GM23248 (cell line): ENCODE data around the gene KRT71. TPM values are rescaled to one million over a fixed set of nuclear protein-coding genes. Genes with fewer than 3 reads are reported as not detected.

Experiments used
- DNase-seq: peaks from one replicate; pipeline ENCODE4 v3.0.0-alpha.2; 2015
- H2AFZ ChIP-seq: fragments of 200-600 bp; sonication (generic); 2 replicates; pipeline ENCODE4 v1.6.1; 2016; ENCODE audit warnings: antibody characterized with exemption
- H3F3A ChIP-seq: fragments of 200-600 bp; sonication (generic); 2 replicates; pipeline ENCODE4 v1.6.1; 2016; ENCODE audit warnings: mild to moderate bottlenecking, antibody characterized with exemption, mixed run types; ENCODE audit not compliant: insufficient read depth
- H3K27ac ChIP-seq: fragments of 200-600 bp; sonication (generic); 2 replicates; pipeline ENCODE4 v1.5.1; 2016; ENCODE audit warnings: mild to moderate bottlenecking
- H3K27me3 ChIP-seq: fragments of 200-600 bp; sonication (generic); replicated peaks from 2 replicates; pipeline ENCODE4 v1.6.1; 2016; ENCODE audit warnings: mild to moderate bottlenecking; ENCODE audit not compliant: insufficient read depth
- H3K36me3 ChIP-seq: fragments of 200-600 bp; sonication (generic); 2 replicates; pipeline ENCODE4 v1.6.1; 2016; ENCODE audit warnings: low read depth, mild to moderate bottlenecking
- H3K4me1 ChIP-seq: fragments of 200-600 bp; sonication (generic); 2 replicates; pipeline ENCODE4 v1.6.1; 2016; ENCODE audit warnings: mild to moderate bottlenecking; ENCODE audit not compliant: insufficient read depth
- H3K4me2 ChIP-seq: fragments of 200-600 bp; sonication (generic); one replicate; pipeline ENCODE4 v1.6.1; 2016; ENCODE audit warnings: mild to moderate bottlenecking; ENCODE audit not compliant: unreplicated experiment
- H3K4me3 ChIP-seq: fragments of 200-600 bp; sonication (generic); 2 replicates; pipeline ENCODE4 v1.5.1; 2016; ENCODE audit warnings: mild to moderate bottlenecking
- H3K79me2 ChIP-seq: fragments of 200-600 bp; sonication (generic); 2 replicates; pipeline ENCODE4 v1.6.1; 2016; ENCODE audit warnings: mild to moderate bottlenecking; ENCODE audit not compliant: insufficient read depth
- H3K9ac ChIP-seq: fragments of 200-600 bp; sonication (generic); 2 replicates; pipeline ENCODE4 v1.6.1; 2016; ENCODE audit warnings: mild to moderate bottlenecking
- H3K9me2 ChIP-seq: fragments of 200-600 bp; sonication (generic); 2 replicates; pipeline ENCODE4 v1.6.1; 2016; ENCODE audit warnings: mixed run types, mild to moderate bottlenecking, moderate library complexity; ENCODE audit not compliant: insufficient read depth
- H3K9me3 ChIP-seq: fragments of 200-600 bp; sonication (generic); one replicate; pipeline ENCODE4 v1.6.1; 2017; ENCODE audit warnings: low read depth
- H4K20me1 ChIP-seq: fragments of 200-600 bp; sonication (generic); 2 replicates; pipeline ENCODE4 v1.6.0; 2016; ENCODE audit not compliant: insufficient read depth
- EZH2 ChIP-seq: fragments of 200-600 bp; sonication (generic); IDR thresholded peaks from 2 replicates; pipeline ENCODE4 v1.6.1; 2018; ENCODE audit warnings: antibody characterized with exemption, mild to moderate bottlenecking; ENCODE audit not compliant: insufficient read depth, poor library complexity, severe bottlenecking
- EZH2phosphoT487 ChIP-seq: fragments of 200-600 bp; sonication (generic); IDR thresholded peaks from 2 replicates; pipeline ENCODE4 v1.6.1; 2018; ENCODE audit warnings: antibody characterized with exemption, moderate library complexity, mild to moderate bottlenecking, low read depth; ENCODE audit not compliant: insufficient read depth
- WGBS, 2 experiments: methylation state at CpG; one replicate each; pipeline ENCODE4 v1.1.6; 2015 to 2017; ENCODE audit warnings: low lambda C conversion rate in 2 of 2, low coverage in 1 of 2; ENCODE audit errors: missing lambda C conversion rate in 2 of 2; 5-methylcytosine and 5-hydroxymethylcytosine counted together
- in situ Hi-C: fragments of 300-500 bp; cut with MboI; formaldehyde crosslinking; loops from 2 replicates; pipeline ENCODE4 v1.15.0; 2020
- polyA plus RNA-seq: library from polyadenylated mRNA; unstranded; fragments of >200 nt; fragmentation: Nextera tagmentation; extraction: Ambion mirVana; gene quantifications from 2 replicates; pipeline ENCODE4 v1.2.1, GENCODE V29; 2016
- total RNA-seq: library from RNA; depleted of rRNA; stranded (reverse); fragments of >200 nt; shearing (Covaris generic); gene quantifications from 2 replicates; pipeline ENCODE4 v1.2.3, GENCODE V29; 2014

The KRT71 gene
- total and polyA plus RNA-seq, 2 experiments from 2014 or later = not detected

DNA sequence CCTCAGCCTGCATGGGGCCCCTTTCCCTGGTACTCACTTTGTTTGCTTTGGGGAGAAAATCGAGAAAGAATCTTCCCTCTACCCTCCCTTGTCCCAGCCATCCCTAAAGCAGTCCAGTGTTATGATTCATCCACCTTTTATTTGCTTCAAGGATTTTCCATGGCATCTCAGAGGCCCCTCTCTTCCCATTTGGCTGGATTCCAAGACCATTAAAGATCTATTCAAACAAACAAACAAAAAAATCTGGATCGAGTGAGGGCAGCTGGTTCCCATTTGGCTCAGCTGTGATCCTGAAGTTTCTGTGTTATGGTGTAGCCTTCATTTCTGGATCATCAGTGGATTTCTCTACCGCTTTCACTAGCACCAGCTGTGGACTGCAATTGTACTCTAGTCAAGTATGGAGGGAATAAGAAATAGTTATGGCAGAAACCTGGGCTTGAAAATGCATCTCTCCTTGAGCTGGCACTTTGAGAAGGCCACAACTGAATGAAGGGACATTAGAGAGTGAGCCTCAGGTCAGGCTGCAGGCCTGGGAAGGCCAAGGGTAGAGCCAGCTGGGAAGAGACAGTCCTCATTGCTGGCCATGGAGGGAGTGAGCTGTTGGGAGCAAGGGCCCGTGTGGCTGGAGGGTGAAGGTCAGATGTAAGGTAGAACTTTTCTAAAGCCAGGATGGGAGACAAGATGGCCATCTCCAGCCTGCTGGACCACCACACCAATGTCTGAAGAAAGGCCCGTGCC, 13.7 kb downstream of the KRT71 start:
- no peak for TF ChIP-seq EZH2phosphoT487
- TF ChIP-seq EZH2 = no peak
- H3K27ac ChIP-seq = no peak overlapping the region
- H3K9me3 ChIP-seq = no peaks in the 10 kb centered on the region
- no peak overlapping the region for H3K4me3 ChIP-seq
- H3K9ac ChIP-seq = no peak overlapping the region
- 27% methylated on average over 5 of the region's 5 CpGs for WGBS, 2 experiments
- H2AFZ ChIP-seq = no peak overlapping the region
- no peaks in the 10 kb centered on the region for H3K36me3 ChIP-seq
- peaks cover 6% of the 10 kb centered on the region; the same call in 1 of the 2 replicates for H3K27me3 ChIP-seq
- H4K20me1 ChIP-seq = no peaks in the 10 kb centered on the region
- DNase-seq = peak; percentile 52
- no peak overlapping the region for H3K4me2 ChIP-seq
- H3K79me2 ChIP-seq = no peaks in the 10 kb centered on the region
- H3K9me2 ChIP-seq = no peaks in the 10 kb centered on the region
- H3K4me1 ChIP-seq = no peaks in the 10 kb centered on the region
- no peaks in the 10 kb centered on the region for H3F3A ChIP-seq
- in situ Hi-C loops = no loop called here

- TF ChIP-seq EZH2phosphoT487 = no peak
- no peak for TF ChIP-seq EZH2
- no peak for DNase-seq
- no peak overlapping the region for H3K4me2 ChIP-seq
- no peak overlapping the region for H3K27ac ChIP-seq
- no peaks in the 10 kb centered on the region for H3F3A ChIP-seq
- no peak overlapping the region for H3K9ac ChIP-seq
- no peaks in the 10 kb centered on the region for H3K4me1 ChIP-seq
- H3K9me3 ChIP-seq = no peaks in the 10 kb centered on the region
- no peak overlapping the region for H2AFZ ChIP-seq
- H3K36me3 ChIP-seq = no peaks in the 10 kb centered on the region
- H4K20me1 ChIP-seq = no peaks in the 10 kb centered on the region
- in situ Hi-C loops = no loop called here
- no peaks in the 10 kb centered on the region for H3K79me2 ChIP-seq
- H3K27me3 ChIP-seq = peaks cover 6% of the 10 kb centered on the region; the same call in 1 of the 2 replicates
- H3K4me3 ChIP-seq = no peak overlapping the region
- WGBS, 2 experiments = 65 to 67% methylated on average over 3 of the region's 3 CpGs
- no peaks in the 10 kb centered on the region for H3K9me2 ChIP-seq
Observed at GRCh38 chr12:52537101-52537500, 15.8 kb downstream of the KRT71 start.

GRCh38 chr12:52535574-52535973, 17.4 kb downstream of the KRT71 start:
- TF ChIP-seq EZH2 = no peak
- TF ChIP-seq EZH2phosphoT487 = no peak
- Histone ChIP-seq H3K9ac (no peak overlapping the region), H3K36me3 (no peaks in the 10 kb centered on the region), H3K4me3 (no peak overlapping the region), H4K20me1 (no peaks in the 10 kb centered on the region), H2AFZ (no peak overlapping the region), H3K27ac (no peak overlapping the region), H3F3A (no peaks in the 10 kb centered on the region), H3K79me2 (no peaks in the 10 kb centered on the region), H3K4me1 (no peaks in the 10 kb centered on the region), H3K4me2 (no peak overlapping the region), H3K27me3 (peaks cover 10% of the 10 kb centered on the region; the same call in 1 of the 2 replicates), H3K9me3 (no peaks in the 10 kb centered on the region), H3K9me2 (no peaks in the 10 kb centered on the region)
- WGBS, 2 experiments = 13 to 23% methylated on average over 1 of the region's 1 CpG
- in situ Hi-C loops = no loop called here
- DNase-seq = no peak

GRCh38 chr12:52534482-52534881, 18.5 kb downstream of the KRT71 start:
- Histone ChIP-seq H3K9me3 (no peaks in the 10 kb centered on the region), H4K20me1 (no peaks in the 10 kb centered on the region), H3K36me3 (no peaks in the 10 kb centered on the region), H3K27me3 (peaks cover 17% of the 10 kb centered on the region; the same call in 1 of the 2 replicates), H3K4me3 (no peak overlapping the region), H3K9ac (no peak overlapping the region), H3K4me2 (no peak overlapping the region), H3K27ac (no peak overlapping the region), H2AFZ (no peak overlapping the region), H3F3A (no peaks in the 10 kb centered on the region), H3K79me2 (no peaks in the 10 kb centered on the region), H3K9me2 (no peaks in the 10 kb centered on the region), H3K4me1 (no peaks in the 10 kb centered on the region)
- WGBS, 2 experiments = 84% methylated on average over 5 of the region's 5 CpGs
- in situ Hi-C loops = no loop called here
- DNase-seq = no peak
- no peak for TF ChIP-seq EZH2
- TF ChIP-seq EZH2phosphoT487 = no peak
